ENCODE data around the gene INPPL1.

The INPPL1 gene

GRCh38 chr11:72243173-72244059, 18.8 kb downstream of the INPPL1 start:
- Histone ChIP-seq H3K27ac (ENCODE audit: low read depth, low read length) (no peak overlapping the region), H3K9ac (ENCODE audit: low read depth in 1 of 2, low read length in 2 of 2) (no peak overlapping the region), H3K4me1 (ENCODE audit: control insufficient read depth in 1 of 2, insufficient read depth in 2 of 2, low read length in 2 of 2) (peaks cover 14 to 20% of the 10 kb centered on the region in 2 donors), H3K9me3 (ENCODE audit: control insufficient read depth in 1 of 2, low read length in 2 of 2) (no peaks in the 10 kb centered on the region), H3K4me3 (ENCODE audit: low read depth in 1 of 2, low read length in 2 of 2) (no peak overlapping the region), H3K27me3 (ENCODE audit: control insufficient read depth in 1 of 2, insufficient read depth in 2 of 2, low read length in 2 of 2) (peaks cover 52 to 76% of the 10 kb centered on the region in 2 donors), H3K36me3 (ENCODE audit: control insufficient read depth in 1 of 2, insufficient read depth in 2 of 2, low read length in 2 of 2) (peaks cover 0 to under 1% of the 10 kb centered on the region in 2 donors)

- Histone ChIP-seq H3K9me3 (ENCODE audit: control insufficient read depth in 1 of 2, low read length in 2 of 2) (no peaks in the 10 kb centered on the region), H3K36me3 (ENCODE audit: control insufficient read depth in 1 of 2, insufficient read depth in 2 of 2, low read length in 2 of 2) (no peaks in the 10 kb centered on the region), H3K4me3 (ENCODE audit: low read depth in 1 of 2, low read length in 2 of 2) (no peak within 1 kb of the TSS), H3K27me3 (ENCODE audit: control insufficient read depth in 1 of 2, insufficient read depth in 2 of 2, low read length in 2 of 2) (peaks cover 57 to 81% of the 10 kb centered on the region in 2 donors), H3K9ac (ENCODE audit: low read depth in 1 of 2, low read length in 2 of 2) (no peak within 1 kb of the TSS), H3K4me1 (ENCODE audit: control insufficient read depth in 1 of 2, insufficient read depth in 2 of 2, low read length in 2 of 2) (peaks cover 10 to 17% of the 10 kb centered on the region in 2 donors), H3K27ac (ENCODE audit: low read depth, low read length) (no peak within 1 kb of the TSS)
Measured at GRCh38 chr11:72244060-72244360, 19.4 kb downstream of the INPPL1 start, which contains the start of gene PHOX2A. PHOX2A (minus strand) TSS chr11:72244176; CDS start chr11:72244004, 172 bp downstream.

GRCh38 chr11:72244361-72245262, 20.0 kb downstream of the INPPL1 start:
- H3K4me3 ChIP-seq (ENCODE audit: low read depth in 1 of 2, low read length in 2 of 2) = no peak overlapping the region
- no peak overlapping the region for H3K9ac ChIP-seq (ENCODE audit: low read depth in 1 of 2, low read length in 2 of 2)
- H3K9me3 ChIP-seq (ENCODE audit: control insufficient read depth in 1 of 2, low read length in 2 of 2) = no peaks in the 10 kb centered on the region
- no peaks in the 10 kb centered on the region for H3K36me3 ChIP-seq (ENCODE audit: control insufficient read depth in 1 of 2, insufficient read depth in 2 of 2, low read length in 2 of 2)
- no peak overlapping the region for H3K27ac ChIP-seq (ENCODE audit: low read depth, low read length)
- peaks cover 4 to 11% of the 10 kb centered on the region in 2 donors for H3K4me1 ChIP-seq (ENCODE audit: control insufficient read depth in 1 of 2, insufficient read depth in 2 of 2, low read length in 2 of 2)
- peaks cover 54 to 75% of the 10 kb centered on the region in 2 donors for H3K27me3 ChIP-seq (ENCODE audit: control insufficient read depth in 1 of 2, insufficient read depth in 2 of 2, low read length in 2 of 2)

- Histone ChIP-seq H3K27ac (ENCODE audit: low read depth, low read length) (no peak overlapping the region), H3K9me3 (ENCODE audit: control insufficient read depth in 1 of 2, low read length in 2 of 2) (no peaks in the 10 kb centered on the region), H3K4me3 (ENCODE audit: low read depth in 1 of 2, low read length in 2 of 2) (no peak overlapping the region), H3K9ac (ENCODE audit: low read depth in 1 of 2, low read length in 2 of 2) (no peak overlapping the region), H3K36me3 (ENCODE audit: control insufficient read depth in 1 of 2, insufficient read depth in 2 of 2, low read length in 2 of 2) (no peaks in the 10 kb centered on the region), H3K27me3 (ENCODE audit: control insufficient read depth in 1 of 2, insufficient read depth in 2 of 2, low read length in 2 of 2) (peaks cover 53 to 73% of the 10 kb centered on the region in 2 donors), H3K4me1 (ENCODE audit: control insufficient read depth in 1 of 2, insufficient read depth in 2 of 2, low read length in 2 of 2) (peaks cover 4 to 7% of the 10 kb centered on the region in 2 donors)
Measured at GRCh38 chr11:72245263-72245816, 20.8 kb downstream of the INPPL1 start.

- Histone ChIP-seq H3K36me3 (ENCODE audit: control insufficient read depth in 1 of 2, insufficient read depth in 2 of 2, low read length in 2 of 2) (no peaks in the 10 kb centered on the region), H3K9ac (ENCODE audit: low read depth in 1 of 2, low read length in 2 of 2) (no peak overlapping the region), H3K27ac (ENCODE audit: low read depth, low read length) (no peak overlapping the region), H3K27me3 (ENCODE audit: control insufficient read depth in 1 of 2, insufficient read depth in 2 of 2, low read length in 2 of 2) (peaks cover 46 to 55% of the 10 kb centered on the region in 2 donors), H3K4me3 (ENCODE audit: low read depth in 1 of 2, low read length in 2 of 2) (no peak overlapping the region), H3K9me3 (ENCODE audit: control insufficient read depth in 1 of 2, low read length in 2 of 2) (no peaks in the 10 kb centered on the region), H3K4me1 (ENCODE audit: control insufficient read depth in 1 of 2, insufficient read depth in 2 of 2, low read length in 2 of 2) (no peaks in the 10 kb centered on the region)
Measured at GRCh38 chr11:72247584-72247983, 23.0 kb downstream of the INPPL1 start.

- Histone ChIP-seq H3K27me3 (ENCODE audit: control insufficient read depth in 1 of 2, insufficient read depth in 2 of 2, low read length in 2 of 2) (peaks cover 28 to 36% of the 10 kb centered on the region in 2 donors), H3K9ac (ENCODE audit: low read depth in 1 of 2, low read length in 2 of 2) (no peak overlapping the region), H3K4me1 (ENCODE audit: control insufficient read depth in 1 of 2, insufficient read depth in 2 of 2, low read length in 2 of 2) (no peaks in the 10 kb centered on the region), H3K9me3 (ENCODE audit: control insufficient read depth in 1 of 2, low read length in 2 of 2) (no peaks in the 10 kb centered on the region), H3K4me3 (ENCODE audit: low read depth in 1 of 2, low read length in 2 of 2) (no peak overlapping the region), H3K27ac (ENCODE audit: low read depth, low read length) (no peak overlapping the region), H3K36me3 (ENCODE audit: control insufficient read depth in 1 of 2, insufficient read depth in 2 of 2, low read length in 2 of 2) (no peaks in the 10 kb centered on the region)
Measured at GRCh38 chr11:72249961-72250360, 25.4 kb downstream of the INPPL1 start.

- no peaks in the 10 kb centered on the region for H3K4me1 ChIP-seq (ENCODE audit: control insufficient read depth in 1 of 2, insufficient read depth in 2 of 2, low read length in 2 of 2)
- no peak overlapping the region for H3K9ac ChIP-seq (ENCODE audit: low read depth in 1 of 2, low read length in 2 of 2)
- H3K27me3 ChIP-seq (ENCODE audit: control insufficient read depth in 1 of 2, insufficient read depth in 2 of 2, low read length in 2 of 2) = peaks cover 20 to 28% of the 10 kb centered on the region in 2 donors
- H3K4me3 ChIP-seq (ENCODE audit: low read depth in 1 of 2, low read length in 2 of 2) = no peak overlapping the region
- no peaks in the 10 kb centered on the region for H3K36me3 ChIP-seq (ENCODE audit: control insufficient read depth in 1 of 2, insufficient read depth in 2 of 2, low read length in 2 of 2)
- no peak overlapping the region for H3K27ac ChIP-seq (ENCODE audit: low read depth, low read length)
- no peaks in the 10 kb centered on the region for H3K9me3 ChIP-seq (ENCODE audit: control insufficient read depth in 1 of 2, low read length in 2 of 2)
Measured at GRCh38 chr11:72250661-72251464, 26.3 kb downstream of the INPPL1 start.

GRCh38 chr11:72251614-72252013, 27.0 kb downstream of the INPPL1 start:
- H3K4me3 ChIP-seq (ENCODE audit: low read depth in 1 of 2, low read length in 2 of 2) = no peak overlapping the region
- no peaks in the 10 kb centered on the region for H3K9me3 ChIP-seq (ENCODE audit: control insufficient read depth in 1 of 2, low read length in 2 of 2)
- no peaks in the 10 kb centered on the region for H3K4me1 ChIP-seq (ENCODE audit: control insufficient read depth in 1 of 2, insufficient read depth in 2 of 2, low read length in 2 of 2)
- no peak overlapping the region for H3K9ac ChIP-seq (ENCODE audit: low read depth in 1 of 2, low read length in 2 of 2)
- no peak overlapping the region for H3K27ac ChIP-seq (ENCODE audit: low read depth, low read length)
- no peaks in the 10 kb centered on the region for H3K36me3 ChIP-seq (ENCODE audit: control insufficient read depth in 1 of 2, insufficient read depth in 2 of 2, low read length in 2 of 2)
- peaks cover 19 to 25% of the 10 kb centered on the region in 2 donors for H3K27me3 ChIP-seq (ENCODE audit: control insufficient read depth in 1 of 2, insufficient read depth in 2 of 2, low read length in 2 of 2)

- no peak overlapping the region for H3K4me3 ChIP-seq (ENCODE audit: low read depth in 1 of 2, low read length in 2 of 2)
- H3K27me3 ChIP-seq (ENCODE audit: control insufficient read depth in 1 of 2, insufficient read depth in 2 of 2, low read length in 2 of 2) = peaks cover 6 to 11% of the 10 kb centered on the region in 2 donors
- H3K36me3 ChIP-seq (ENCODE audit: control insufficient read depth in 1 of 2, insufficient read depth in 2 of 2, low read length in 2 of 2) = no peaks in the 10 kb centered on the region
- no peaks in the 10 kb centered on the region for H3K9me3 ChIP-seq (ENCODE audit: control insufficient read depth in 1 of 2, low read length in 2 of 2)
- H3K4me1 ChIP-seq (ENCODE audit: control insufficient read depth in 1 of 2, insufficient read depth in 2 of 2, low read length in 2 of 2) = no peaks in the 10 kb centered on the region
- H3K27ac ChIP-seq (ENCODE audit: low read depth, low read length) = no peak overlapping the region
- H3K9ac ChIP-seq (ENCODE audit: low read depth in 1 of 2, low read length in 2 of 2) = no peak overlapping the region
Measured at GRCh38 chr11:72253392-72253791, 28.8 kb downstream of the INPPL1 start.
